HEK293 (cell line): Measurements from ENCODE around the gene PLEKHA6.
A peak's percentile ranks its signal among the peaks of the same experiment; 100 is the strongest.

Experiments
- CTCF ChIA-PET: fragments of 350-600 bp; formaldehyde crosslinking; extraction: SDS; loops from one replicate; lab custom pipeline; 2021; ENCODE audit warnings: antibody characterized with exemption; lab: Yijun Ruan, JAX
- POLR2A ChIA-PET: fragments of 300-600 bp; formaldehyde crosslinking; extraction: SDS; loops from one replicate; lab custom pipeline; 2020; ENCODE audit warnings: antibody characterized with exemption, inconsistent platforms; lab: Yijun Ruan, JAX
- H3K27ac ChIP-seq: fragments of 200-500 bp; sonication (Bioruptor generic); 2 replicates; pipeline ENCODE4 v1.5.1; 2014; ENCODE audit warnings: low read depth, low read length, control low read depth, inconsistent platforms; ENCODE audit errors: extremely low read depth
- H3K36me3 ChIP-seq, 2 experiments: fragments of 200-500 bp in 1 of 2; sonication (Bioruptor generic) in 1 of 2; 1 replicate in 1 of 2; 2 replicates in 1 of 2; pipeline ENCODE4 v1.5.1; 2014 to 2017; ENCODE audit warnings: inconsistent platforms in 2 of 2, low read length in 2 of 2; ENCODE audit not compliant: control insufficient read depth in 2 of 2, insufficient read depth in 1 of 2
- H3K4me1 ChIP-seq: fragments of 200-500 bp; sonication (Bioruptor generic); 2 replicates; pipeline ENCODE4 v1.5.1; 2014; ENCODE audit warnings: mild to moderate bottlenecking, low read length, inconsistent platforms; ENCODE audit not compliant: control insufficient read depth, insufficient read depth
- H3K4me3 ChIP-seq: 2 replicates; pipeline ENCODE4 v1.5.1; 2011; ENCODE audit warnings: low read depth, mild to moderate bottlenecking, control low read depth, low read length, moderate library complexity
- H3K9me3 ChIP-seq: fragments of 200-500 bp; sonication (Bioruptor generic); 2 replicates; pipeline ENCODE4 v1.5.1; 2014; ENCODE audit warnings: low read depth, low read length, inconsistent platforms; ENCODE audit not compliant: control insufficient read depth, insufficient read depth
- AEBP2 ChIP-seq: fragments of 450-650 bp; formaldehyde crosslinking; IDR thresholded peaks from 2 replicates; pipeline ENCODE4 v1.5.1; 2016; ENCODE audit warnings: missing biosample characterization, missing genetic modification characterization, borderline replicate concordance
- HOXD13 ChIP-seq: sonication (generic); formaldehyde crosslinking; IDR thresholded peaks from 2 replicates; pipeline ENCODE4 v1.8.0; 2022; ENCODE audit warnings: missing genetic modification reagents, borderline replicate concordance
- KLF1 ChIP-seq: fragments of 450-650 bp; formaldehyde crosslinking; IDR thresholded peaks from 2 replicates; pipeline ENCODE4 v1.5.1; 2016; ENCODE audit warnings: missing biosample characterization, missing genetic modification characterization
- MYNN ChIP-seq: fragments of 450-650 bp; formaldehyde crosslinking; IDR thresholded peaks from 2 replicates; pipeline ENCODE4 v1.5.1; 2016; ENCODE audit warnings: missing biosample characterization, missing genetic modification characterization, borderline replicate concordance
- PRDM2 ChIP-seq: fragments of 450-650 bp; formaldehyde crosslinking; IDR thresholded peaks from 2 replicates; pipeline ENCODE4 v1.5.1; 2016; ENCODE audit warnings: missing biosample characterization, missing genetic modification characterization, borderline replicate concordance
- TSHZ1 ChIP-seq: fragments of 450-650 bp; formaldehyde crosslinking; IDR thresholded peaks from 2 replicates; pipeline ENCODE4 v1.5.1; 2016; ENCODE audit warnings: missing biosample characterization, missing genetic modification characterization, borderline replicate concordance
- WT1 ChIP-seq: fragments of 450-650 bp; formaldehyde crosslinking; IDR thresholded peaks from 2 replicates; pipeline ENCODE4 v1.5.1; 2016; ENCODE audit warnings: missing biosample characterization, missing genetic modification characterization
- ZBTB48 ChIP-seq: fragments of 450-650 bp; formaldehyde crosslinking; IDR thresholded peaks from 2 replicates; pipeline ENCODE4 v1.5.1; 2016; ENCODE audit warnings: missing biosample characterization, missing genetic modification characterization
- ZNF169 ChIP-seq: fragments of 450-650 bp; formaldehyde crosslinking; IDR thresholded peaks from 2 replicates; pipeline ENCODE4 v1.5.1; 2016; ENCODE audit warnings: missing biosample characterization, missing genetic modification characterization
- ZNF214 ChIP-seq: fragments of 450-650 bp; formaldehyde crosslinking; IDR thresholded peaks from 2 replicates; pipeline ENCODE4 v1.5.1; 2017; ENCODE audit warnings: missing biosample characterization, mild to moderate bottlenecking, missing genetic modification characterization, borderline replicate concordance
- ZNF23 ChIP-seq: fragments of 450-650 bp; formaldehyde crosslinking; IDR thresholded peaks from 2 replicates; pipeline ENCODE4 v1.5.1; 2016; ENCODE audit warnings: missing biosample characterization, missing genetic modification characterization, borderline replicate concordance
- ZNF24 ChIP-seq: fragments of 450-650 bp; formaldehyde crosslinking; IDR thresholded peaks from 2 replicates; pipeline ENCODE4 v1.5.1; 2016; ENCODE audit warnings: missing biosample characterization, missing genetic modification characterization
- ZNF510 ChIP-seq: fragments of 450-650 bp; formaldehyde crosslinking; IDR thresholded peaks from 2 replicates; pipeline ENCODE4 v1.5.1; 2018; ENCODE audit warnings: mild to moderate bottlenecking, missing genetic modification characterization, missing biosample characterization; ENCODE audit not compliant: insufficient replicate concordance
- ZNF544 ChIP-seq: fragments of 450-650 bp; formaldehyde crosslinking; IDR thresholded peaks from 2 replicates; pipeline ENCODE4 v1.5.0; 2017; ENCODE audit warnings: missing biosample characterization, missing genetic modification characterization
- ZNF548 ChIP-seq: fragments of 450-650 bp; formaldehyde crosslinking; IDR thresholded peaks from 2 replicates; pipeline ENCODE4 v1.5.1; 2016; ENCODE audit warnings: missing biosample characterization, missing genetic modification characterization
- ZNF560 ChIP-seq: fragments of 450-650 bp; formaldehyde crosslinking; IDR thresholded peaks from 2 replicates; pipeline ENCODE4 v1.5.1; 2017; ENCODE audit warnings: missing biosample characterization, missing genetic modification characterization, borderline replicate concordance
- ZNF561 ChIP-seq: fragments of 450-650 bp; IDR thresholded peaks from 2 replicates; pipeline ENCODE4 v1.5.1; 2018; ENCODE audit warnings: missing biosample characterization, missing genetic modification characterization, borderline replicate concordance
- ZNF624 ChIP-seq: fragments of 450-650 bp; formaldehyde crosslinking; IDR thresholded peaks from 2 replicates; pipeline ENCODE4 v1.5.1; 2017; ENCODE audit warnings: missing biosample characterization, missing genetic modification characterization
- ZNF645 ChIP-seq: fragments of 450-650 bp; formaldehyde crosslinking; IDR thresholded peaks from 2 replicates; pipeline ENCODE4; 2016; ENCODE audit warnings: missing biosample characterization, missing genetic modification characterization
- ZNF701 ChIP-seq: fragments of 450-650 bp; formaldehyde crosslinking; IDR thresholded peaks from 2 replicates; pipeline ENCODE4 v1.5.1; 2016; ENCODE audit warnings: missing biosample characterization, missing genetic modification characterization
- ZNF704 ChIP-seq: fragments of 450-650 bp; formaldehyde crosslinking; IDR thresholded peaks from 2 replicates; pipeline ENCODE4 v1.5.1; 2016; ENCODE audit warnings: missing biosample characterization, missing genetic modification characterization
- ZNF76 ChIP-seq: fragments of 450-650 bp; formaldehyde crosslinking; IDR thresholded peaks from 2 replicates; pipeline ENCODE4; 2016; ENCODE audit warnings: low read depth, missing biosample characterization, missing genetic modification characterization, borderline replicate concordance

The PLEKHA6 gene

GRCh38 chr1:204405988-204406387, 46.3 kb upstream of the PLEKHA6 start:
- ChIA-PET CTCF (interaction anchor here (2.5 to 5.5 kb wide), 2 partner anchors 8 to 41 kb away, joined by 7 to 64 read pairs; no protein-coding TSS in a partner anchor), POLR2A (no interaction called here)
- Histone ChIP-seq H3K27ac (no peak overlapping the region), H3K4me1 (no peaks in the 10 kb centered on the region; the same call in 1 of the 2 replicates), H3K4me3 (no peak overlapping the region; the same call in 1 of the 2 replicates), H3K36me3 (peaks cover 24 to 74% of the 10 kb centered on the region in 2 experiments), H3K9me3 (no peaks in the 10 kb centered on the region)
- TF ChIP-seq HOXD13 (no peak), ZNF624 (tag by site-specific recombination) (no peak), ZNF645 (tag by site-specific recombination) (no peak), ZNF76 (tag by site-specific recombination) (peak; percentile 52; the same call in 1 of the 2 replicates), ZNF704 (no peak), ZNF560 (tag by site-specific recombination) (no peak), ZBTB48 (tag by site-specific recombination) (peak; percentile 56; the same call in 1 of the 2 replicates), ZNF510 (tag by site-specific recombination) (no peak), ZNF548 (tag by site-specific recombination) (no peak), ZNF23 (tag by site-specific recombination) (no peak), ZNF561 (tag by site-specific recombination) (no peak), PRDM2 (tag by site-specific recombination) (no peak), ZNF214 (no peak)

GRCh38 chr1:204404629-204405028, 44.9 kb upstream of the PLEKHA6 start:
- POLR2A ChIA-PET: interaction anchor here (0.5 kb wide), 1 partner anchor 22 kb away, joined by 4 read pairs; no protein-coding TSS in a partner anchor
- H3K9me3 ChIP-seq: no peaks in the 10 kb centered on the region
- no peak overlapping the region for H3K27ac ChIP-seq
- TF ChIP-seq WT1 (tag by site-specific recombination) (no peak), TSHZ1 (no peak), ZNF169 (no peak), MYNN (no peak), AEBP2 (no peak), ZNF544 (tag by site-specific recombination) (no peak), ZNF701 (tag by site-specific recombination) (no peak), KLF1 (no peak), ZNF24 (tag by site-specific recombination) (no peak)

More at GRCh38 chr1:204404629-204405028, 44.9 kb upstream of the PLEKHA6 start:
- H3K4me3 ChIP-seq: no peak overlapping the region
- peaks cover 24 to 76% of the 10 kb centered on the region in 2 experiments for H3K36me3 ChIP-seq
- no peaks in the 10 kb centered on the region; the same call in 1 of the 2 replicates for H3K4me1 ChIP-seq
- CTCF ChIA-PET: interaction anchor here (1.4 kb wide), 1 partner anchor 198 kb away, joined by 4 read pairs; no protein-coding TSS in a partner anchor
